ENCODE results near the gene IRAG1. TPM values are rescaled to one million over a fixed set of nuclear protein-coding genes. Genes with fewer than 3 reads are reported as not detected.

Gene IRAG1
- total RNA-seq, 2 donors from 2014 or later = 348 to 366 TPM

GRCh38 chr11:10674911-10675440, 18.6 kb downstream of the IRAG1 start:
- intact Hi-C loops (cut with DNase I) = no loop called here
- DNase-seq (ENCODE audit: low spot score) = peak; percentile 93

- peak; percentile 88 for DNase-seq (ENCODE audit: low spot score)
- intact Hi-C loops (cut with DNase I) = no loop called here
Observed at GRCh38 chr11:10674440-10674855, 19.1 kb downstream of the IRAG1 start.

DNA sequence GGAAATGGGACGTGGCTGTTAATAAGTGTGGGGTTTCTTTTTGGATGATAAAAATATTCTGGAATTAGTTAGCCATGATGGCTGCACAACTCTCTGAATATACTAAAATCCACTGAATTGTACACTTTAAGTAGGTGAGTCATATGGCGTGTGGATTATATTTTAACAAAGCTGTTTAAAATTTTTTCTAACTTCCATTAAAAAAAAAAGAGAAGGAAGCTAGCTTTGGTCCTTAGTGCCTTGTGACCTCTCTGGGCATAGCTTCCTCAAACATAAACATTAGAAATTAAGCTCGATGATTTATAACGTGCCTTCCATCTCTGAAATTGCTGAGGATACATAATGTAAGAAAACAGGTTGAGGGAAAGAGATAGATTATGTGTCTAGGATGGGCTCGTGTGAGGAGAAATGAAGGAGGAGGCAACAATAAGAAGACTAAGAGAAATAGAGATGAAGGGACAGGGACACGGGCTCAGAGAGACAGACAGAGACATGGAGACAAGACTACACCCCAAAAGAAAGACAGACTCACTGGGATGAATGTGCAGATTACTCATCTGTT, 20.0 kb downstream of the IRAG1 start:
- intact Hi-C loops (cut with DNase I) = no loop called here
- no peak for DNase-seq (ENCODE audit: low spot score)

GRCh38 chr11:10670099-10670498, 23.5 kb downstream of the IRAG1 start:
- intact Hi-C loops (cut with DNase I) = no loop called here

GRCh38 chr11:10669258-10670033, 24.1 kb downstream of the IRAG1 start:
- DNase-seq (ENCODE audit: low spot score) = peak; percentile 84
- intact Hi-C loops (cut with DNase I) = no loop called here

More at GRCh38 chr11:10670099-10670498, 23.5 kb downstream of the IRAG1 start:
- DNase-seq (ENCODE audit: low spot score) = no peak

DNA sequence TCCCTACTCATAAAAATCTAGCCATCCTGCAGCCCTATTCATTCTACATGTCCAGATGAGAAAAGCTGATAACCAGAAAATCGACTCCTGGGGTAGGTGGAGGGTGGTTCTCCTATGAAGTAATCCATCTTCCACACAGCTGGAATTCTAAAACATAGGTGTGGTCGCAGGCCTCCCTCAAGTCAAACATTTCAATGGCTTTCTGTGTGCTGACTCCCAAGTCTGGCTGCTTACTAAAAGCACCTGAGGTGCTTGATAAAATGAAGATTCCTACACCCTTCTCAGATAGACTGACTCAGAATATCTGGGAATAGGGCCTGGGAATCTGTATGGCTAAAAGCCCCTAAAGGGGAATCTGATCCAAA, 26.1 kb downstream of the IRAG1 start:
- DNase-seq (ENCODE audit: low spot score) = no peak
- intact Hi-C loops (cut with DNase I) = no loop called here

DNA sequence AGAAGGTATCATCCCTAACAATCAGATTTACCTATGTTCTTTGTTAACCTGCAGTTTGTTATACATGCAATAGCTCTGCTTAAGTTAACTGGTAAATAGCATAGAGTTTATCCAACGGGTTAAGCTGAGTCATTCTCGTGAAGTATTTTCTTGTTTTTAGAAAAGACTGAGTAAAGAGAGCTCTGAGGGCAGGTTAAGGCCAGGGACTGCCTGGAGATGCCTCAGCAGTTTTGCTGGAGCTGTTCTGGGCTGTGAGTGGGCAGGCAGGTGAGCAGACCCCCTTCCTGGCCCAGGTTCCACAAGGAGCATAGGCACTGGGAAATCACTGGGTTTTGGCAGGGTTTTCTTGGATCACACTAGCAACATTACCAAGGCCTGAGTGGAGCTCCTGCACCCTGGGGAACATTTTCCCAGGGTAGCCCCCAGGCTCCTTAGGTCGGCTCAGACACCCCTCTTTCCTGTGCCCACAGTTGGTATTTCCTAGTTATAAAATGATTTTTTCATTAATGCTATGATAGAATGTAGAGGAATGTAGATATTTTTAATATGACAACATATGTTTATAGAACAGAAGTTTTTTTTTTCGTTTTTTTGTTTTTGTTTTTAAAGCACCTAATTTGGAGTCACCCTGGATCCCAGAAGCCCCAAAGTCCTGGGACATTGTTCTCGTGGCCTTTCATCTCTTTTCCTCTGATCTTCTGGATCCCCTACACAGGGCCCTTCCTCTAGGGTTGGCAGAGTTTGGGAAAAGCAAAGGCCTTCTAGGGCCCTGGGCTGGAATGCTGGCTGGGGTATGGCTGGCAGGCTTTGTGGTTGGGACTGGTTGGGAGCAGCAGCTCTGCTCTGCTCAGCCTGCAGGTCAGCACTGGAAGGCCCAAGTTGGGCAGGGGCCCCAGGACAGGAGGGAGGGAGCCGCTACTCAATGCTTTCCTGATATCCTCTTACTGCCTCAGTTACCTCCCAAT, 26.7 kb downstream of the IRAG1 start:
- no peak for DNase-seq (ENCODE audit: low spot score)
- intact Hi-C loops (cut with DNase I) = no loop called here

- intact Hi-C loops (cut with DNase I) = no loop called here
- no peak for DNase-seq (ENCODE audit: low spot score)
Observed at GRCh38 chr11:10664496-10664895, 29.1 kb downstream of the IRAG1 start.

GRCh38 chr11:10663990-10664389, 29.6 kb downstream of the IRAG1 start:
- intact Hi-C loops (cut with DNase I) = no loop called here
- DNase-seq (ENCODE audit: low spot score) = no peak

DNA sequence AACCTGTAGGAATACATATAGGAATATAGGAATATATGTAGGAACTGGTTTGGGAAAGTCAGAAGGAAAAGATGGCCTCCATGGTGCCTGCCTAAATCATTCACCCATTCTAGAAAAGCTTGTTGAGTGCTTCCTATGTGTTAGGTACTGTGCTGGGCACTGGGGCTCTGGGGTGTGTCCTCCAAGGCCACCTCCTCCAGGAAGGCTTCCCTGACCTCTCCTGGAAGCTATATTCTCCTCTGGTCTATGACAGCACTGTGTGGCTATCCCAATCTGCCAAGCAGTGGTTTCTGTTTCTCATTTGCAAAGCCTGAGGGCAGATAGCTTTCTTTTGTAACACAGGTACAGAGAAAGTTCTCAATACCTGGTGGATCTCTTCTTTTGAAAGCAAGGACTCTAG, 30.2 kb downstream of the IRAG1 start:
- no peak for DNase-seq (ENCODE audit: low spot score)
- intact Hi-C loops (cut with DNase I) = no loop called here

DNA sequence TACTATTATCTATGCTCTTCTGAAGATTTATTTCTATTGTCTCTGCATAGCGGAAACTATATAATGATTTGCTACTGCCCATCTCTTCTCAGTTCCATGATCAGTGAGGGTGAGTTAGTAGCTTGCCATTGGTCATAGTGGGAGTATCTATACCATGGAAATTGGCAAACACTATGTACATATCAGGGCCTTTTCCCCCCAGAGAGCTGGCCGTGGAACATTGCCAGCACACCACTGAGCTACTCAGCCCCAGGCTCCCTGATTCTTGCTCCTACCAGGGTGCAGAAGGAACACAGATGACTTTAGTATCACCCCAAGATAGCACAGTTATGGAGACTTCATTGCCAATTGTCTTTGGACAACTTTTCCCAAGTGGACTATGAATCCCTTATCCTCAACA, 33.2 kb downstream of the IRAG1 start:
- no peak for DNase-seq (ENCODE audit: low spot score)
- intact Hi-C loops (cut with DNase I) = no loop called here

DNA sequence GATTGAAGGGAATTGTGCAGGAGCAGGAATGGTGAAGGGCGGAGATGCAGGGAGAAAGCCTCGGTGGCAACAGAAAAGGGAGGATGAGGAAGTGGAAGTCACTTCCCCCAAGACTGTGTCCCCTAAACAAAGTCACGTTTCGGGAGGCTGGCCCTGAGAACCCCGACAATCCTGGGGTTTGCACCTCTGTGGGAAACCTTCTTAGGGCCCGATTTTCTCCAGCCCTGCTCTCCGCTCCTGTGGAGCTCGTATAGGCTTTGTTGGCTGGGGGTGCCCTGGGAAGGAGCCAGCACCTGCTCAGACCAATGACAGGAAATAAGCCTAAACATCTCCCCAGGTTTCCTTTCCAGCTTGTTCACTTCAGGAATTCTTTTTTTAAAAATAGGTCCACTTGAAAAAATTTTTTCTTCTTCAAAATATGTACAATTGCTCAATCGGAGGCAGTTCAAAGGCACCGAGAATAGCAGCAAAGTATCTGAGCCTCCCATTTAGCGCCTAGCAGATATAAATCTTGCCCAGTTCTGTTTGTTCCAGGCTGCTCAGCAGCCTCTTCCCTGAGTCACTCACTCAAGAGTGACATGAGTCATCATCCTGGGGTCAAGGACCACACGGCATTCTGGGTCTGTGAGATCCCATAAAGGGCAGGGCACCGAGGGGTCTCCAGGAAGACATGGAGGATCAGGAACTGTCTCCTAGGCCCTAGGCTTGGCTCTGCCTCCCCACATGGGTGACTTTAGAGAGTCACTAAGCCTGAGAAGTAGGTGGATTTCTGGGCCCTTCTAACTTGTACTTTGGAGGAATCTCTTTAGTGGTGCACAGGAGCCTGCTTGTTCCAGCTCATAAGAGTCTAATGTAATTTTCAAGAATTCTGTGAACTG, 34.0 kb downstream of the IRAG1 start:
- no peak for DNase-seq (ENCODE audit: low spot score)
- intact Hi-C loops (cut with DNase I) = no loop called here

GRCh38 chr11:10658621-10659338, 34.8 kb downstream of the IRAG1 start:
- intact Hi-C loops (cut with DNase I) = no loop called here
- no peak for DNase-seq (ENCODE audit: low spot score)

GRCh38 chr11:10657308-10658271, 36.0 kb downstream of the IRAG1 start:
- no peak for DNase-seq (ENCODE audit: low spot score)
- intact Hi-C loops (cut with DNase I) = no loop called here

DNA sequence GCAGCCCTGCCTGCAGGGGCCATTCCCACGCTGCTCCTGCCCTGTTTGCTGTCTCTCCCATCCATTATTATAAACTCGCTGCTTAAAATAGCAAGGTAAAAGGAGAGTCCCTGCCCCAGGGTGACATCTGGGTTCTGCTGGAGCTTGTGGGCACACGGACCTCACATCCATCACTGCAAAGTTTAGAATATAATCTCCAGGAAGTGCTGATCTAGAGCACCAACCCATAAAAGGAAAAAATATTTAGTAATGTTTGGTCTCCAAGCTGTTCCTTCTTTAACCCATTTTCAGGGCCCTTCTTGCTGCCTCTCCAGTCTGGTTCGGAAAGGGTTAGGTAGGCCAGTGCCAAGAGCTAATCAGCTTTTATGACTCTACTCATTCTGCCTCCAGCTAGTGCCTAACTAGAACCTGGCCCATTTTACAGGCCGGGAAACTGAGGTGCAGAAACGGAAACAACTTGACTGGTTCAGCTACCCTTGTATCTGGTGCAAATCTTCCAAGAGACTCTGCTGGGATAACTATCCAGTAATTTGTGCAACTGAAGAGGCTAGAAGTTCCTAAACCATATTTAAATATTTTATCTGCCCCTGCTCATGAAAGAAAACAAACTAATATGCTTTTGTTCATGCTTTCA, 37.5 kb downstream of the IRAG1 start:
- DNase-seq (ENCODE audit: low spot score) = no peak
- intact Hi-C loops (cut with DNase I) = no loop called here

DNA sequence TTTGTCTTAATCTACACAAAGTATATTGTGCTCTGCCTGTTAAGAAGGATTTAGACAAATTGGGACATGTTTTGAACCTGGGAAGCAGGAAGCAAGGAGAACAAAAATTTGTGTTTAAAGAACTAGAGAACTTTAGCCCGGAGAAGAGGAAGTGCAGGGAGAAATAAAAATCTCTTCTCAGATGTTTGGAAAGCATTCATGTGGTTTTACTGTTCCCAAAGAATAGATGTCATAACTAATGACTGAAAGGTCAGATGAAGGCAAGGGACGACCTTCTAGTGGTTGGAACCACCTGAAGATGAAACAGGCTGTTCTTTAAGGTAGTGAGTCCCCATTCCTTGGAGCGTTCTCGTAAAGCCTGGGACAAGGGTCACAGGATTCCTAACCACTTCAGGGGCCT, 38.3 kb downstream of the IRAG1 start:
- intact Hi-C loops (cut with DNase I) = no loop called here
- DNase-seq (ENCODE audit: low spot score) = no peak

- no peak for DNase-seq (ENCODE audit: low spot score)
- intact Hi-C loops (cut with DNase I) = no loop called here
Observed at GRCh38 chr11:10654811-10655150, 38.8 kb downstream of the IRAG1 start.
